Fibroblast of mammary gland (primary cell): ENCODE data around the gene GNAT1.

Source experiments
- DNase-seq: peaks from one replicate; pipeline ENCODE4 v3.0.0-alpha.2; 2010; ENCODE audit warnings: low read depth
- H3K4me3 ChIP-seq: 2 replicates; pipeline ENCODE4 v1.5.1; 2011; ENCODE audit warnings: low read depth, mild to moderate bottlenecking, low read length, moderate library complexity; ENCODE audit not compliant: control insufficient read depth
- TF ChIP-seq, protein P1 (sequence below): conservative IDR thresholded peaks from 2 replicates; pipeline ENCODE4 v1.5.1; 2011; ENCODE audit warnings: low read depth, low read length, inconsistent platforms; ENCODE audit not compliant: control insufficient read depth, insufficient read depth

GNAT1 gene

DNA sequence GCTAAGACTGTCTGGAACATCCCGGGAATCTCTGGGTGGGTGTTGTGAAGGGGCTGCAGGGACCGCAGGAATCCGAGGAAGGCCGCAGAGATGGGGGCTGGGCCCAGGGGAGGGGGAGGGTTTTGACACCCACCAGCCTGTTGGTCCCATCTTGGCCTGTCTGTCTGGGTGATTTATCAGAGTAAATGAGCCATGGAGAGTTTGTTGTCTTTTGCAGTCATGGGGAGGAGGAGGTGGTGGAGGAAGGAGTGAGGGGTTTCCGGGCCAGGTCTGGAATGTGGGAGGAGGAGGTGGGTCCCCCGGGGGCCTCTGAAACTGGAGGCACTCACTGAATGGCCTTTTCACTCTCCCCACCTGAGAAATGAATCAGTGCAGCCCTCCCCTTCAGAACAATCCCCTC lies 24.8 kb upstream of the GNAT1 start:
- TF ChIP-seq, protein P1, sequence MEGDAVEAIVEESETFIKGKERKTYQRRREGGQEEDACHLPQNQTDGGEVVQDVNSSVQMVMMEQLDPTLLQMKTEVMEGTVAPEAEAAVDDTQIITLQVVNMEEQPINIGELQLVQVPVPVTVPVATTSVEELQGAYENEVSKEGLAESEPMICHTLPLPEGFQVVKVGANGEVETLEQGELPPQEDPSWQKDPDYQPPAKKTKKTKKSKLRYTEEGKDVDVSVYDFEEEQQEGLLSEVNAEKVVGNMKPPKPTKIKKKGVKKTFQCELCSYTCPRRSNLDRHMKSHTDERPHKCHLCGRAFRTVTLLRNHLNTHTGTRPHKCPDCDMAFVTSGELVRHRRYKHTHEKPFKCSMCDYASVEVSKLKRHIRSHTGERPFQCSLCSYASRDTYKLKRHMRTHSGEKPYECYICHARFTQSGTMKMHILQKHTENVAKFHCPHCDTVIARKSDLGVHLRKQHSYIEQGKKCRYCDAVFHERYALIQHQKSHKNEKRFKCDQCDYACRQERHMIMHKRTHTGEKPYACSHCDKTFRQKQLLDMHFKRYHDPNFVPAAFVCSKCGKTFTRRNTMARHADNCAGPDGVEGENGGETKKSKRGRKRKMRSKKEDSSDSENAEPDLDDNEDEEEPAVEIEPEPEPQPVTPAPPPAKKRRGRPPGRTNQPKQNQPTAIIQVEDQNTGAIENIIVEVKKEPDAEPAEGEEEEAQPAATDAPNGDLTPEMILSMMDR, result no peak
- H3K4me3 ChIP-seq, result no peak overlapping the region
- no peak for DNase-seq

- no peak overlapping the region for H3K4me3 ChIP-seq
- no peak for DNase-seq
- TF ChIP-seq, protein P1, result no peak
Measured at GRCh38 chr3:50167069-50167840, 24.2 kb upstream of the GNAT1 start.

- H3K4me3 ChIP-seq, result no peak overlapping the region
- DNase-seq, result no peak
- TF ChIP-seq, protein P1, result no peak
Measured at GRCh38 chr3:50167841-50168209, 23.6 kb upstream of the GNAT1 start.

DNA sequence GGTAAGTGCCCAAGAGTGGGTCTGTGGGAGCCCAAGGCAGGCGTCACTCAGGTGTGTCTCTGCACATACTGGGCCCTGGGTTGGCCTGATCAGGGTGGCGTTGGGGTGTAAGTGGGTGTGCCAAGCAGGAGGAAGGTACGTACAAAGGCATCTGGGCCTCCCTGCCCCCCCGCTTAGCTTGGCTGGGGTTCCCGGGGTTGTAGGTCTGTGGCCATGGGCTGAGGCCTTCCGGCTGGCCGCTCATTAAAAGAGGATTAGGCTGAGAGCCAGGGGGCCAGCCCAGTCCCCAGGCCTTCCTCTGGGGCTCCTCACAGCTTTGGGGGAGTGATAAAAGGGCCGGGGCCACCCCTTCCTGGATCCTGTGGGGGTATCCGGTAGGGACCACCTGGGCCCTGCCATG lies 23.0 kb upstream of the GNAT1 start:
- H3K4me3 ChIP-seq, result no peak overlapping the region
- DNase-seq, result no peak
- TF ChIP-seq, protein P1, result no peak

GRCh38 chr3:50168791-50169190 lies 22.6 kb upstream of the GNAT1 start:
- no peak overlapping the region for H3K4me3 ChIP-seq
- DNase-seq, result no peak
- TF ChIP-seq, protein P1, result no peak

GRCh38 chr3:50169232-50169832 lies 22.1 kb upstream of the GNAT1 start:
- TF ChIP-seq, protein P1, result no peak
- DNase-seq, result no peak

DNA sequence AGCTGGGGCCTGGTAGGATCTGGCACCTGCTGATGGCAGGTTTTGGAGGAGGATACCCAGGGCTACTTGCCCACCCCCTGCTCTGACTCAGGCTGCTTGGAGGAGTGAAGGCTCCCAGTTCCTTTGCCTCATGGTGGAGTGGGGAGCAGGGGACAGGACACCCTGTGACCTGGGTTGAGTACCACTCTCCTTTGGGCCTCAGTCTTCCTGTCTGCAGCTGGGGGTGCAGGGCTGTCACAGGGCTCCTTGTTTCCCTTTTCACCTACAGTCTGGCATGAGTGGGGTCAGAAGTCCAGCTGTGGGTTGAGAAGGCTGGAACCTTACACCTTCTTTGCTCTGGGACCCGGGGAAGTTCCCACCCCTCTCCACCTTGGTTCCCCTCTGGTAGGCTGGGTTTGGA lies 21.6 kb upstream of the GNAT1 start:
- H3K4me3 ChIP-seq, result no peak overlapping the region
- TF ChIP-seq, protein P1, result no peak
- no peak for DNase-seq

More at GRCh38 chr3:50169232-50169832, 22.1 kb upstream of the GNAT1 start:
- no peak overlapping the region for H3K4me3 ChIP-seq
